ENCODE data around the gene SUN2.

DNA sequence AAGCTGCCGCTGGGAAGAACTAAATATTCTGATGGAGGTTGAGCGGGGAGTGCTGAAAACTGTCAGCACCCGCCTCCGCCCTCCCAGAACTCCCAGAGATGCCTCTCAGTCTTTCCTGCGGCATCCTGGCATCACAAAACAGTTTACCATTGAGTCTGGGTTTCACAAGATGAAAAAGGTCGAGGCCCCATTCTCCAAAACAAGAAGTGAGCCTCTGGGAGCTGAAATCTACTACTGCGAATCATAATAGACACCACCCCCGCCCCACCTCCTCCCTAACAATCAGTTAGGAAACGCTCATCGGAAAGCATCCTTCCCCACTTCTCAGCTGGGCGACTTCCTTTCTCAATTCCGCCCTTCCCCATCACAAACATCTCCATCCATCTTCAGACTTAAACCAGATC lies 1.0 kb downstream of the SUN2 start:
- no peak for TF ChIP-seq POLR2A (IDR thresholded peaks at IDR 0.05)
- no peak for TF ChIP-seq EP300 (IDR thresholded peaks at IDR 0.05)
- no peak for TF ChIP-seq POLR2AphosphoS5 (IDR thresholded peaks at IDR 0.05)

Measured in upper lobe of left lung (tissue), 4 donors.